HepG2 (cell line): ENCODE results near the gene FRAS1.

Experiments
- FOXA3 ChIP-seq: IDR thresholded peaks from 2 replicates; pipeline ENCODE4 v1.6.1; 2016; ENCODE audit warnings: missing genetic modification reagents, missing compliant biosample characterization
- FOXM1 ChIP-seq: sonication (generic); formaldehyde crosslinking; IDR thresholded peaks from 2 replicates; pipeline ENCODE4 v1.5.0; 2020; ENCODE audit warnings: missing genetic modification reagents
- HNF4G ChIP-seq, 2 experiments: sonication (generic) in 1 of 2; formaldehyde crosslinking in 1 of 2; IDR thresholded peaks; 2 replicates each; pipeline versions ENCODE4 v1.4.0 to v1.6.1; 2011 to 2020; ENCODE audit warnings: borderline replicate concordance in 2 of 2, low read depth in 2 of 2, mild to moderate bottlenecking in 2 of 2, low read length in 1 of 2, missing genetic modification reagents in 1 of 2, moderate library complexity in 1 of 2
- MTA1 ChIP-seq: sonication (generic); formaldehyde crosslinking; IDR thresholded peaks from 2 replicates; pipeline ENCODE4 v1.4.0; 2020; ENCODE audit warnings: missing genetic modification reagents, mild to moderate bottlenecking, borderline replicate concordance
- NR1H2 ChIP-seq: sonication (generic); formaldehyde crosslinking; IDR thresholded peaks from 2 replicates; pipeline ENCODE4 v1.8.1; 2022; ENCODE audit warnings: low read depth, missing genetic modification reagents, borderline replicate concordance
- POLR2A ChIP-seq, 2 experiments: IDR thresholded peaks; 2 replicates each; pipeline ENCODE4 v1.6.1; 2011; ENCODE audit warnings: low read depth in 2 of 2, low read length in 2 of 2, mild to moderate bottlenecking in 1 of 2, moderate library complexity in 1 of 2; ENCODE audit not compliant: insufficient read depth in 1 of 2
- RXRA ChIP-seq: sonication (generic); formaldehyde crosslinking; IDR thresholded peaks from 2 replicates; pipeline ENCODE4 v1.5.1; 2020; ENCODE audit warnings: missing genetic modification reagents
- ZFP36L1 ChIP-seq: sonication (generic); formaldehyde crosslinking; IDR thresholded peaks from 2 replicates; pipeline ENCODE4 v1.8.0; 2022; ENCODE audit warnings: mild to moderate bottlenecking, missing genetic modification reagents, moderate library complexity
- ZFX ChIP-seq: sonication (generic); formaldehyde crosslinking; IDR thresholded peaks from 2 replicates; pipeline ENCODE4 v1.4.0; 2020; ENCODE audit warnings: mild to moderate bottlenecking, low read depth, missing genetic modification reagents, moderate library complexity
- ZNF530 ChIP-seq: sonication (generic); formaldehyde crosslinking; IDR thresholded peaks from 2 replicates; pipeline ENCODE4 v1.5.0; 2020; ENCODE audit warnings: low read depth, mild to moderate bottlenecking, missing genetic modification reagents
- TF ChIP-seq, protein P1 (sequence below), 2 experiments: sonication (generic) in 1 of 2; formaldehyde crosslinking in 1 of 2; IDR thresholded peaks; 2 replicates each; pipeline versions ENCODE4 v1.5.1 to v1.6.1; 2011 to 2020; ENCODE audit warnings: borderline replicate concordance in 1 of 2, low read depth in 1 of 2, low read length in 1 of 2, mild to moderate bottlenecking in 1 of 2, missing genetic modification reagents in 1 of 2, moderate library complexity in 1 of 2
- TF ChIP-seq, protein P2 (sequence below): sonication (generic); formaldehyde crosslinking; IDR thresholded peaks from 2 replicates; pipeline ENCODE4 v1.8.1; 2023; ENCODE audit warnings: missing genetic modification reagents, mild to moderate bottlenecking, borderline replicate concordance
- TF ChIP-seq, protein P3 (sequence below): sonication (generic); formaldehyde crosslinking; IDR thresholded peaks from 2 replicates; pipeline ENCODE4 v1.5.0; 2020; ENCODE audit warnings: mild to moderate bottlenecking, missing genetic modification reagents, moderate library complexity
- TF ChIP-seq, protein P4 (sequence below): sonication (generic); formaldehyde crosslinking; IDR thresholded peaks from 2 replicates; pipeline ENCODE4 v1.4.0; 2020; ENCODE audit warnings: missing genetic modification reagents, borderline replicate concordance

DNA sequence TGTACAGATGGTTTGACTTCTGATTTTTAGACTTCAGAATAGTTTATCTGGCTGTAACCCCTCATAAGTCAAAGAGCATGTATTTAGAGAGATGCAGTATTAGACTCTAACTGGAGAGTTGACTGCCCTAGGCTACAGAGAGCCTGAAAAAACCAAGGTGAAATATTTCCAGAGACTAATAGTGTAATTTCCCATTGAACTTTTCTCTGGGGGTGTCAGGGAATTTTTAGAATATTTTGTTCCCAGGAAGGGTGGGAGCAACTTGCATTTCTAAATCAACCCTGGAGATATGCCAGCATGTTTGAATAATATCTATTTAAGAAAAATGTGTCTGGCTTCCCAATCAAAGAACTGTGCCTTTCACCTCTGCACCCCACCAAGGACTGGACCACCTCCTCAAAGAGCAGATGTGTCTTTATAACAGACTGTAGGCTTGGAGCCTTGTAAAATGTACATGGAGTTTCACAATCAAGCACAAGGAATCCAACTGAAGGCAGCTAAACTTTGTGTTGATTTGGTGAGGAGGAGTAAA is 496.5 kb downstream of the FRAS1 start:
- TF ChIP-seq, protein P1, sequence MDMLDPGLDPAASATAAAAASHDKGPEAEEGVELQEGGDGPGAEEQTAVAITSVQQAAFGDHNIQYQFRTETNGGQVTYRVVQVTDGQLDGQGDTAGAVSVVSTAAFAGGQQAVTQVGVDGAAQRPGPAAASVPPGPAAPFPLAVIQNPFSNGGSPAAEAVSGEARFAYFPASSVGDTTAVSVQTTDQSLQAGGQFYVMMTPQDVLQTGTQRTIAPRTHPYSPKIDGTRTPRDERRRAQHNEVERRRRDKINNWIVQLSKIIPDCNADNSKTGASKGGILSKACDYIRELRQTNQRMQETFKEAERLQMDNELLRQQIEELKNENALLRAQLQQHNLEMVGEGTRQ (IDR thresholded peaks at IDR 0.05; ENCODE audit: low read depth, low read length) = no peak
- TF ChIP-seq, protein P1 (CRISPR knock-in tag; IDR thresholded peaks at IDR 0.05; ENCODE audit: borderline replicate concordance) = no peak
- TF ChIP-seq, protein P2, sequence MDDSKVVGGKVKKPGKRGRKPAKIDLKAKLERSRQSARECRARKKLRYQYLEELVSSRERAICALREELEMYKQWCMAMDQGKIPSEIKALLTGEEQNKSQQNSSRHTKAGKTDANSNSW (CRISPR knock-in tag) = no peak
- TF ChIP-seq, protein P3, sequence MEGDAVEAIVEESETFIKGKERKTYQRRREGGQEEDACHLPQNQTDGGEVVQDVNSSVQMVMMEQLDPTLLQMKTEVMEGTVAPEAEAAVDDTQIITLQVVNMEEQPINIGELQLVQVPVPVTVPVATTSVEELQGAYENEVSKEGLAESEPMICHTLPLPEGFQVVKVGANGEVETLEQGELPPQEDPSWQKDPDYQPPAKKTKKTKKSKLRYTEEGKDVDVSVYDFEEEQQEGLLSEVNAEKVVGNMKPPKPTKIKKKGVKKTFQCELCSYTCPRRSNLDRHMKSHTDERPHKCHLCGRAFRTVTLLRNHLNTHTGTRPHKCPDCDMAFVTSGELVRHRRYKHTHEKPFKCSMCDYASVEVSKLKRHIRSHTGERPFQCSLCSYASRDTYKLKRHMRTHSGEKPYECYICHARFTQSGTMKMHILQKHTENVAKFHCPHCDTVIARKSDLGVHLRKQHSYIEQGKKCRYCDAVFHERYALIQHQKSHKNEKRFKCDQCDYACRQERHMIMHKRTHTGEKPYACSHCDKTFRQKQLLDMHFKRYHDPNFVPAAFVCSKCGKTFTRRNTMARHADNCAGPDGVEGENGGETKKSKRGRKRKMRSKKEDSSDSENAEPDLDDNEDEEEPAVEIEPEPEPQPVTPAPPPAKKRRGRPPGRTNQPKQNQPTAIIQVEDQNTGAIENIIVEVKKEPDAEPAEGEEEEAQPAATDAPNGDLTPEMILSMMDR (CRISPR knock-in tag) = no peak
- TF ChIP-seq ZFP36L1 (CRISPR knock-in tag) = no peak
- TF ChIP-seq POLR2A (IDR thresholded peaks at IDR 0.05; ENCODE audit: insufficient read depth in 1 of 2, low read depth in 2 of 2, low read length in 2 of 2) = no peak
- no peak for TF ChIP-seq NR1H2
- no peak for TF ChIP-seq FOXA3 (CRISPR knock-in tag)
- no peak for TF ChIP-seq HNF4G (IDR thresholded peaks at IDR 0.05; ENCODE audit: borderline replicate concordance, low read depth, low read length)
- TF ChIP-seq HNF4G (CRISPR knock-in tag; IDR thresholded peaks at IDR 0.05; ENCODE audit: borderline replicate concordance, low read depth) = no peak
- no peak for TF ChIP-seq ZFX (CRISPR knock-in tag)
- no peak for TF ChIP-seq ZNF530 (CRISPR knock-in tag)
- TF ChIP-seq, protein P4, sequence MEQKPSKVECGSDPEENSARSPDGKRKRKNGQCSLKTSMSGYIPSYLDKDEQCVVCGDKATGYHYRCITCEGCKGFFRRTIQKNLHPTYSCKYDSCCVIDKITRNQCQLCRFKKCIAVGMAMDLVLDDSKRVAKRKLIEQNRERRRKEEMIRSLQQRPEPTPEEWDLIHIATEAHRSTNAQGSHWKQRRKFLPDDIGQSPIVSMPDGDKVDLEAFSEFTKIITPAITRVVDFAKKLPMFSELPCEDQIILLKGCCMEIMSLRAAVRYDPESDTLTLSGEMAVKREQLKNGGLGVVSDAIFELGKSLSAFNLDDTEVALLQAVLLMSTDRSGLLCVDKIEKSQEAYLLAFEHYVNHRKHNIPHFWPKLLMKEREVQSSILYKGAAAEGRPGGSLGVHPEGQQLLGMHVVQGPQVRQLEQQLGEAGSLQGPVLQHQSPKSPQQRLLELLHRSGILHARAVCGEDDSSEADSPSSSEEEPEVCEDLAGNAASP (CRISPR knock-in tag) = no peak
- TF ChIP-seq FOXM1 = no peak
- TF ChIP-seq RXRA (CRISPR knock-in tag) = no peak
- no peak for TF ChIP-seq MTA1 (CRISPR knock-in tag)
